Measurements from ENCODE around the gene PCCA.

DNA sequence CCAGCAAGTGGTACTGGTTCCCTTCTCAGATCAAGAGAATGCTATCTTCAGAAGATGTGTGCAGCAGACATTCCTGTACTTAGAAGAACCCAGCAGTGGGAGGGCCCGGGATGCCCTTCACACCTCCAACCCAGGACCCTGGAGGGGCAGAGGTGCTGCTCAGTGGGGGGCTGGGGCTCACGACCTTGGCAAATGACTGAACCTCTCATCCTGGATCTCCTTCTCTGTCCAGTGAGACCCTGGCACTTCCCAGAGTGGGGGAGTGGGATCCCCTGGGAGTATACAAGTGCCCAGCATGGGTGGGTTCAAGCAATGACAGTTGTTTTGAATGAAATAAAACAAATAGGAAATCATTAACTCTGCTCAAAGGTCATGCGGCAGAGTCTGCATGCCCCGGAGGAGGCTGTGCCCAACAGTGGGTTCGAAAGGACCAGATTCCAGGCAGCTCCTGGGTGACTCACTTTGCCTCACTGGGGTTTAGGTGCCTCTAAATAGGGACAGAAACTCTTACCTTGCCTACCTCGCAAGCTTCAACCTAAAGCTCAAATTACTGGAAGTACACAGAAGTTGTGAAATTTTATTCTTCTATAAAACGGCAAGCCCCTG lies 472.8 kb downstream of the PCCA start:
- no peak for TF ChIP-seq CTCF (IDR thresholded peaks at IDR 0.05)
- TF ChIP-seq POLR2A (IDR thresholded peaks at IDR 0.05) = no peak
- no peak for TF ChIP-seq POLR2AphosphoS5 (IDR thresholded peaks at IDR 0.05; ENCODE audit: insufficient read depth in 1 of 2, low read depth in 1 of 2)

All from vagina (tissue), 2 donors.